ENCODE results near the gene PDK1. TPM values are rescaled to one million over a fixed set of nuclear protein-coding genes. Genes with fewer than 3 reads are reported as not detected.

Gene PDK1
- total and polyA plus RNA-seq, 2 donors from 2014 or later = 4.6 to 19.2 TPM

- no peak for TF ChIP-seq CTCF (IDR thresholded peaks at IDR 0.05; ENCODE audit: borderline replicate concordance, extremely low read depth, insufficient read depth)
- FAIRE-seq = no peak
- intact Hi-C loops (cut with DNase I) = no loop called here
- Histone ChIP-seq H3K4me3 (ENCODE audit: low read length in 3 of 3) (no peak overlapping the region), H3K36me3 (ENCODE audit: control insufficient read depth in 2 of 3, insufficient read depth in 3 of 3, low read length in 3 of 3) (no peaks in the 10 kb centered on the region), H3K27ac (ENCODE audit: low read depth in 2 of 2, low read length in 2 of 2) (no peak overlapping the region), H3K9ac (ENCODE audit: low read length in 3 of 3) (no peak overlapping the region), H3K4me1 (ENCODE audit: control insufficient read depth in 2 of 3, insufficient read depth in 2 of 3, low read depth in 1 of 3, low read length in 3 of 3) (no peaks in the 10 kb centered on the region), H3K27me3 (ENCODE audit: control insufficient read depth, insufficient read depth, low read length) (no peaks in the 10 kb centered on the region), H3K9me3 (ENCODE audit: control insufficient read depth in 2 of 3, insufficient read depth in 1 of 3, low read length in 3 of 3) (no peaks in the 10 kb centered on the region)
- DNase-seq = no peak
Measured at GRCh38 chr2:172624996-172625395, 69.1 kb downstream of the PDK1 start.

- Histone ChIP-seq H3K27me3 (ENCODE audit: control insufficient read depth, insufficient read depth, low read length) (no peaks in the 10 kb centered on the region), H3K27ac (ENCODE audit: low read depth in 2 of 2, low read length in 2 of 2) (no peak overlapping the region), H3K4me3 (ENCODE audit: low read length in 3 of 3) (no peak overlapping the region), H3K4me1 (ENCODE audit: control insufficient read depth in 2 of 3, insufficient read depth in 2 of 3, low read depth in 1 of 3, low read length in 3 of 3) (no peaks in the 10 kb centered on the region), H3K9me3 (ENCODE audit: control insufficient read depth in 2 of 3, insufficient read depth in 1 of 3, low read length in 3 of 3) (no peaks in the 10 kb centered on the region), H3K36me3 (ENCODE audit: control insufficient read depth in 2 of 3, insufficient read depth in 3 of 3, low read length in 3 of 3) (no peaks in the 10 kb centered on the region), H3K9ac (ENCODE audit: low read length in 3 of 3) (no peak overlapping the region)
- FAIRE-seq = no peak
- intact Hi-C loops (cut with DNase I) = no loop called here
- DNase-seq = no peak
- TF ChIP-seq CTCF (IDR thresholded peaks at IDR 0.05; ENCODE audit: borderline replicate concordance, extremely low read depth, insufficient read depth) = no peak
Measured at GRCh38 chr2:172627181-172627580, 71.3 kb downstream of the PDK1 start.

- intact Hi-C loops (cut with DNase I) = no loop called here
- FAIRE-seq = no peak
- no peak for DNase-seq
Measured at GRCh38 chr2:172628085-172628484, 72.2 kb downstream of the PDK1 start.

More at GRCh38 chr2:172628085-172628484, 72.2 kb downstream of the PDK1 start:
- no peaks in the 10 kb centered on the region for H3K36me3 ChIP-seq (ENCODE audit: control insufficient read depth in 2 of 3, insufficient read depth in 3 of 3, low read length in 3 of 3)
- no peak overlapping the region for H3K9ac ChIP-seq (ENCODE audit: low read length in 3 of 3)
- H3K4me1 ChIP-seq (ENCODE audit: control insufficient read depth in 2 of 3, insufficient read depth in 2 of 3, low read depth in 1 of 3, low read length in 3 of 3) = no peaks in the 10 kb centered on the region
- H3K27ac ChIP-seq (ENCODE audit: low read depth in 2 of 2, low read length in 2 of 2) = no peak overlapping the region
- TF ChIP-seq CTCF (IDR thresholded peaks at IDR 0.05; ENCODE audit: borderline replicate concordance, extremely low read depth, insufficient read depth) = no peak
- H3K4me3 ChIP-seq (ENCODE audit: low read length in 3 of 3) = no peak overlapping the region
- H3K9me3 ChIP-seq (ENCODE audit: control insufficient read depth in 2 of 3, insufficient read depth in 1 of 3, low read length in 3 of 3) = no peaks in the 10 kb centered on the region
- H3K27me3 ChIP-seq (ENCODE audit: control insufficient read depth, insufficient read depth, low read length) = no peaks in the 10 kb centered on the region
